Measurements from ENCODE around the gene LRP2.

LRP2 gene

GRCh38 chr2:169210917-169211316 is 151.4 kb downstream of the LRP2 start:
- no peak overlapping the region for H3K9ac ChIP-seq (ENCODE audit: low read depth, low read length, poor library complexity, severe bottlenecking)
- H3K9me3 ChIP-seq (ENCODE audit: insufficient read depth, low read depth, low read length) = no peaks in the 10 kb centered on the region
- no peaks in the 10 kb centered on the region for H3F3A ChIP-seq (ENCODE audit: low read depth)
- no peaks in the 10 kb centered on the region for H4K20me1 ChIP-seq (ENCODE audit: insufficient read depth, low read length, poor library complexity, severe bottlenecking)
- no peaks in the 10 kb centered on the region for H3K4me1 ChIP-seq (ENCODE audit: insufficient read depth, low read length, poor library complexity, severe bottlenecking)
- no peaks in the 10 kb centered on the region for H3K27me3 ChIP-seq (ENCODE audit: insufficient read depth, low read length, poor library complexity, severe bottlenecking)
- H2AFZ ChIP-seq (ENCODE audit: low read length) = no peak overlapping the region
- TF ChIP-seq CTCF (conservative IDR thresholded peaks at IDR 0.05; ENCODE audit: low read length) = no peak
- TF ChIP-seq EZH2phosphoT487 (IDR thresholded peaks at IDR 0.05; ENCODE audit: borderline replicate concordance) = no peak
- no peak overlapping the region for H3K4me2 ChIP-seq (ENCODE audit: low read depth, low read length, poor library complexity, severe bottlenecking)
- no peak overlapping the region for H3K4me3 ChIP-seq (ENCODE audit: low read length, poor library complexity, severe bottlenecking)
- no peaks in the 10 kb centered on the region for H3K36me3 ChIP-seq (ENCODE audit: insufficient read depth, low read length)
- H3K79me2 ChIP-seq (ENCODE audit: insufficient read depth, low read length) = no peaks in the 10 kb centered on the region
- H3K9me2 ChIP-seq (replicated peaks; ENCODE audit: low read depth, low read length) = no peaks in the 10 kb centered on the region

- Histone ChIP-seq H3K4me2 (ENCODE audit: low read depth, low read length, poor library complexity, severe bottlenecking) (no peak overlapping the region), H3K4me1 (ENCODE audit: insufficient read depth, low read length, poor library complexity, severe bottlenecking) (no peaks in the 10 kb centered on the region), H3F3A (ENCODE audit: low read depth) (no peaks in the 10 kb centered on the region), H3K79me2 (ENCODE audit: insufficient read depth, low read length) (no peaks in the 10 kb centered on the region), H3K36me3 (ENCODE audit: insufficient read depth, low read length) (no peaks in the 10 kb centered on the region), H3K9me3 (ENCODE audit: insufficient read depth, low read depth, low read length) (no peaks in the 10 kb centered on the region), H3K27me3 (ENCODE audit: insufficient read depth, low read length, poor library complexity, severe bottlenecking) (no peaks in the 10 kb centered on the region), H3K9ac (ENCODE audit: low read depth, low read length, poor library complexity, severe bottlenecking) (no peak overlapping the region), H3K4me3 (ENCODE audit: low read length, poor library complexity, severe bottlenecking) (no peak overlapping the region), H4K20me1 (ENCODE audit: insufficient read depth, low read length, poor library complexity, severe bottlenecking) (no peaks in the 10 kb centered on the region), H3K9me2 (replicated peaks; ENCODE audit: low read depth, low read length) (no peaks in the 10 kb centered on the region), H2AFZ (ENCODE audit: low read length) (no peak overlapping the region)
- TF ChIP-seq CTCF (conservative IDR thresholded peaks at IDR 0.05; ENCODE audit: low read length) = no peak
- TF ChIP-seq EZH2phosphoT487 (IDR thresholded peaks at IDR 0.05; ENCODE audit: borderline replicate concordance) = no peak
These were observed 154.3 kb downstream of the LRP2 start for GRCh38 chr2:169208026-169208425.

GRCh38 chr2:169205176-169205575 is 157.2 kb downstream of the LRP2 start:
- H3K4me3 ChIP-seq (ENCODE audit: low read length, poor library complexity, severe bottlenecking) = no peak overlapping the region
- H3K27me3 ChIP-seq (ENCODE audit: insufficient read depth, low read length, poor library complexity, severe bottlenecking) = no peaks in the 10 kb centered on the region
- H3K36me3 ChIP-seq (ENCODE audit: insufficient read depth, low read length) = no peaks in the 10 kb centered on the region
- H3K4me2 ChIP-seq (ENCODE audit: low read depth, low read length, poor library complexity, severe bottlenecking) = no peak overlapping the region
- no peaks in the 10 kb centered on the region for H3K4me1 ChIP-seq (ENCODE audit: insufficient read depth, low read length, poor library complexity, severe bottlenecking)
- no peaks in the 10 kb centered on the region for H3K9me3 ChIP-seq (ENCODE audit: insufficient read depth, low read depth, low read length)
- no peak overlapping the region for H3K9ac ChIP-seq (ENCODE audit: low read depth, low read length, poor library complexity, severe bottlenecking)
- no peaks in the 10 kb centered on the region for H3F3A ChIP-seq (ENCODE audit: low read depth)
- H2AFZ ChIP-seq (ENCODE audit: low read length) = no peak overlapping the region
- TF ChIP-seq CTCF (conservative IDR thresholded peaks at IDR 0.05; ENCODE audit: low read length) = no peak
- no peak for TF ChIP-seq EZH2phosphoT487 (IDR thresholded peaks at IDR 0.05; ENCODE audit: borderline replicate concordance)
- H3K79me2 ChIP-seq (ENCODE audit: insufficient read depth, low read length) = no peaks in the 10 kb centered on the region
- H4K20me1 ChIP-seq (ENCODE audit: insufficient read depth, low read length, poor library complexity, severe bottlenecking) = no peaks in the 10 kb centered on the region
- no peaks in the 10 kb centered on the region for H3K9me2 ChIP-seq (replicated peaks; ENCODE audit: low read depth, low read length)

Data from Loucy (cell line).